GDM1 (cell line): ENCODE data around the gene BCR.

Experiments
- DNase-seq: peaks from one replicate; lab custom pipeline; 2025; lab: John Stamatoyannopoulos, UW

BCR gene

GRCh38 chr22:23245799-23246136, 65.5 kb downstream of the BCR start:
- DNase-seq = no peak

- no peak for DNase-seq
These were observed 66.9 kb downstream of the BCR start for GRCh38 chr22:23246982-23247766.

- no peak for DNase-seq
These were observed 68.3 kb downstream of the BCR start for GRCh38 chr22:23248583-23248982.

GRCh38 chr22:23250056-23250784, 69.9 kb downstream of the BCR start:
- no peak for DNase-seq

GRCh38 chr22:23250785-23251363, 70.6 kb downstream of the BCR start:
- no peak for DNase-seq

- no peak for DNase-seq
These were observed 71.3 kb downstream of the BCR start for GRCh38 chr22:23251445-23252093.

- no peak for DNase-seq
These were observed 73.3 kb downstream of the BCR start for GRCh38 chr22:23253475-23254055.

GRCh38 chr22:23255506-23256170, 75.3 kb downstream of the BCR start:
- DNase-seq = no peak

- no peak for DNase-seq
These were observed 76.0 kb downstream of the BCR start for GRCh38 chr22:23256171-23256932.

- no peak for DNase-seq
These were observed 76.9 kb downstream of the BCR start for GRCh38 chr22:23256986-23257888.

- no peak for DNase-seq
These were observed 77.8 kb downstream of the BCR start for GRCh38 chr22:23257889-23258825.

GRCh38 chr22:23258826-23259170, 78.5 kb downstream of the BCR start:
- DNase-seq = no peak

- DNase-seq = no peak
These were observed 79.8 kb downstream of the BCR start for GRCh38 chr22:23259916-23260644.

- no peak for DNase-seq
These were observed 80.6 kb downstream of the BCR start for GRCh38 chr22:23260645-23261581.

- no peak for DNase-seq
These were observed 81.7 kb downstream of the BCR start for GRCh38 chr22:23261900-23262450.

GRCh38 chr22:23262518-23263332, 82.4 kb downstream of the BCR start:
- DNase-seq = no peak
